Measurements from ENCODE around the gene CHRM4.
A peak's percentile ranks its signal among the peaks of the same experiment; 100 is the strongest.

The CHRM4 gene

GRCh38 chr11:46391578-46392420 is at the start of gene CHRM4:
Gene CHRM4, minus strand, starts transcription at chr11:46391776. Its CDS starts 5,219 bp downstream, at chr11:46386557.
- no peak for DNase-seq (ENCODE audit: low read depth)
- H3K4me3 ChIP-seq (ENCODE audit: low read depth, low read length): no peak within 1 kb of the TSS; the same call in 1 of the 2 replicates
- peak; percentile 9 for TF ChIP-seq CTCF (IDR thresholded peaks at IDR 0.05; ENCODE audit: insufficient read depth, low read depth, low read length, missing control alignments)

- no peak overlapping the region for H3K4me3 ChIP-seq (ENCODE audit: low read depth, low read length)
- DNase-seq (ENCODE audit: low read depth): no peak
- TF ChIP-seq CTCF (IDR thresholded peaks at IDR 0.05; ENCODE audit: insufficient read depth, low read depth, low read length, missing control alignments): no peak
These were observed 46.6 kb upstream of the CHRM4 start for GRCh38 chr11:46438211-46438610.

GRCh38 chr11:46437122-46437689 is 45.6 kb upstream of the CHRM4 start:
- no peak for TF ChIP-seq CTCF (IDR thresholded peaks at IDR 0.05; ENCODE audit: insufficient read depth, low read depth, low read length, missing control alignments)
- DNase-seq (ENCODE audit: low read depth): peak; percentile 9
- H3K4me3 ChIP-seq (ENCODE audit: low read depth, low read length): no peak overlapping the region

GRCh38 chr11:46436113-46436512 is 44.5 kb upstream of the CHRM4 start:
- no peak for DNase-seq (ENCODE audit: low read depth)
- no peak overlapping the region for H3K4me3 ChIP-seq (ENCODE audit: low read depth, low read length)
- TF ChIP-seq CTCF (IDR thresholded peaks at IDR 0.05; ENCODE audit: insufficient read depth, low read depth, low read length, missing control alignments): no peak

GRCh38 chr11:46435679-46436078 is 44.1 kb upstream of the CHRM4 start:
- TF ChIP-seq CTCF (IDR thresholded peaks at IDR 0.05; ENCODE audit: insufficient read depth, low read depth, low read length, missing control alignments): no peak
- no peak overlapping the region for H3K4me3 ChIP-seq (ENCODE audit: low read depth, low read length)
- peak; percentile 5 for DNase-seq (ENCODE audit: low read depth)

- H3K4me3 ChIP-seq (ENCODE audit: low read depth, low read length): no peak overlapping the region
- no peak for DNase-seq (ENCODE audit: low read depth)
- TF ChIP-seq CTCF (IDR thresholded peaks at IDR 0.05; ENCODE audit: insufficient read depth, low read depth, low read length, missing control alignments): no peak
These were observed 39.6 kb upstream of the CHRM4 start for GRCh38 chr11:46431211-46431610.
